CD4-positive, alpha-beta T cell treated with Interleukin-6 at 100 ng/mL for 8 hours (primary cell): ENCODE measurements around the gene CASP9.
"Not testable (repeated sequence)": the region's sequence is repeated elsewhere in the genome, so short reads cannot be mapped to it uniquely, and the experiment has no call there.

Experiments
- DNase-seq: peaks from one replicate; pipeline ENCODE4 v3.0.0-alpha.2; 2020; ENCODE audit warnings: mixed read lengths, low spot score

CASP9 gene

DNA sequence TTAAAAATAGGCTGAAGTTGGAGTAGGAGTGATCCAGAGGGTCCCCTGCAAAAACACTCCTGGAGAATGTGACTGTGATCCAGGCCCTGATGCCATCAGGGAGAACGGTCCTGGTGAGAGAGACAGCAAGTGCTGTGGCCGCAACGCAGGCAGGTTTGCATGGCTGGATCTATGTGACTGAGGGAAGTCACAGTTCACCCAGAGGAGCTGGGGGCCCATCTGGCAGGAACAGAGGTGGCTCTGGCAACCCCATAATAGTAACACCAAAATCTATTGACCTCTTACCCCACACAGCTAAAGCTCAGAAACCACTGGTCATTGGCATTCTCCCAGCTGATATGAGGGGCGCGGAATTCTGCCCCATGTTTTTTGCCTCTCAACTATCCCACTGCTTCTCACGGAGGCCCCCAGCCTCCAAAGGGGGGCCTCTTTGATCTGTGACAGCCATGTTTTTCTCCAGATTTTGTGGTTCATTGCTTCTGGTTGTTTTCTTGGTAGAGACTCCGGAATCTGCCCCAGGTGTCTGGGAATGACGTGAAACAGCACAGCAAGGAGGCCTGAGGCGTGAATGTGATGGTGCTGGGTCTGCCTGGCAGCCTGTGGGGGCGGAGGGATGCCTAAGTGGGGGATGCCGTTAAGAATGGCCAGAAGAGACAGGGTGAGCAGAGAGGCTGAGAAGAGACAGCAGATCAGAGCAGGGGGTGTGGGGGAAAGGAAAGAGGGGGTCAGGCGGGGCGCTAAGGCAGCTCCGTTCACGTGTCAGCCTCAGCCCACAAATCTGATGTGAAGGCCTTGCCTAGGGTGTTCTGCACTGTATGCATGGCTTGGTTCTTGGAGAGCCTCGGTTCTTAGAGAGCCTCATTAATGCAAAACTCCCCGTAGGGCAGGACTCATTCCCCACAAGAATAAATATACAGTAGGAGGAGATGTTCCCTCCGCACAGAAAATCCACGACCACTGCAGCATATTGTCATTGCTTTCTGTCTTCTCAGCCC lies 23.5 kb downstream of the CASP9 start:
- DNase-seq = no peak

DNA sequence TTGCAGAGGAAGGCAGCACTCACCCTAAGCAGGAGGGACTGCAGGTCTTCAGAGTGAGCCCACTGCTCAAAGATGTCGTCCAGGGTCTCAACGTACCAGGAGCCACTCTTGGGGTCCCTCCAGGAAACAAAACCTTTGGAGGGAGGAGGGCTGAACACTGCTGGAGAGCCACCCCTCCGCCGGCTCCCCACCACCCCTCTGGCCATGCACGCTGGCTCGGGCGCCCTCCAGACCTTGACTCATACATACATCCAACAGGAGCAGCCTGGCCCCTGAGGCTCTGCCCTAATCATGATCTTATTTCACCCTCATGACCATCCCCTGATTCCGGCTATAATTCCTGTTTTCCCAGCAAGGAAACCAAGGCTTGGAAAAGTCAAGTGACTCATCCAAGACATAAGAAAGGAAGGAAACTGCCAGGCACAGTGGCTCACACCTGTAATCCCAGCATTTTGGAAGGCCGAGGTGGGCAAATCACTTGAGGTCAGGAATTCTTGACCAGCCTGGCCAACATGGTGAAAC lies 30.1 kb downstream of the CASP9 start:
- DNase-seq = no peak

DNA sequence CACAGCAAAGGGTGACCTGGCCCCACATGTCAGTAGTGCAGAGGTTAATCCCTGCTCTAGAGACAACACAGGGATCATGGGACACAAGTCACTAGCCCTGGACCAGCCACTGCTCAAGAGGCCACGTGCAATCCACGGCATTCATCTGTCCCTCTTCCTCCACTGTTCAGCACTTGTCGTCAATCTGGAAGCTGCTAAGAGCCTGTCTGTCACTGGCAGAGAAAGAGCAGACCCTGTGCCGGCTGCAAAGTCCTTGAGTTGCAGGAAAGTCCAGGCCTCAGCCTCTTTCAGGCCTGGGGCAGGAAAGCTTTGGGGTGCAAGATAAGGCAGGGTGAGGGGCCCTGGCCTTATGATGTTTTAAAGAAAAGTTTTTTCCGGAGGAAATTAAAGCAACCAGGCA lies 31.4 kb downstream of the CASP9 start:
- no peak for DNase-seq

DNA sequence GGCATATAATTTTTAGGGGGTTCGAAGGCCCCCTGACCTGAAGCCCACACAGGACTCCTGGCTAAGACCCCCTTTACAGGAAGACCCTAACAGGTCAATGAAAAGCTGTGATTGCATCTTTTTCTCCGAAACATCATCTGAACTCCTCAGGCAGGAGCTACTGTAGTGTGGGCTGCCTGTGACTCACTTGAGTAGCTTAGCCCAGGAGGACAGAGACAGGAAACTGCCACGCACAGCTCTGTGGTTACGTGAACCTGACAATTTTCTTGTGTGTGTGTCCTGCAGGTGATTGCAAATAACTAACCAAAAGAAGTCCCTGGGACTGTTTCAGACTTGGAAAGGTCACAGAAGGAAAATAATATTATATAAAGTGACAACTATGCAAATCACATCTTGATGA lies 33.0 kb downstream of the CASP9 start:
- not testable (repeated sequence) for DNase-seq

DNA sequence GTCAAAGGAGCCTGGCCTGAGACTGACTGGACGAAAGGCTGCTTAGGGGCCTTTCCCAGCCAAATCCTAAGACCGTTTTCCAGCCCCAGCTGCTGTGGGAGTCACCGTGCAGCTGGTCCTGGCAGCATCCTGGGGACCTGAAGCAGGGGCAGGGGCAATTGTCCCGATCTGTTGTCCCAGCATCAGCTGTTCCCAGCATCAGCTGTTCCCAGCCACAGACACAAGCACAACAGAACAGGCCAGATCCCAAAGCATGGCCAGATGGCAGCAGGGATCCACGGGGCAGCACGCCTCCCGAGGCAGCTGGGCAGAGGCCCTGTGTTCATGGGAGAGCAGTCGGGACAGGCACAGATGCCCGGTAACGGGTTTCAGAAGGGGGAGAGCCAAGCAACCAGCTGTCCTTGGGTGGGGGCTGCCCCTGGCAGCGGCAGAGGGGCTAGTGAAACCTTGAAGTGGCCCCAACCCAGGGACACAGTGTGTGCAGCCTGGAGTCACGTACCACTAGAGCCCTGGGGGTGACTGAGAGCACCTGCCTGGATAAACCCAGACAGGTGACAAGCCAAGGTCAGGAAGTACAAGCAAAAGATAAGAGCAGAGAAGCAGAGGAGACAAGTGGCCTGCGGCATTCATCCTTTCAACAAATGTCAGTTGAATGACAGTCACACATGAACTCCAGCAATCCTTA lies 34.8 kb downstream of the CASP9 start:
- DNase-seq = no peak

DNA sequence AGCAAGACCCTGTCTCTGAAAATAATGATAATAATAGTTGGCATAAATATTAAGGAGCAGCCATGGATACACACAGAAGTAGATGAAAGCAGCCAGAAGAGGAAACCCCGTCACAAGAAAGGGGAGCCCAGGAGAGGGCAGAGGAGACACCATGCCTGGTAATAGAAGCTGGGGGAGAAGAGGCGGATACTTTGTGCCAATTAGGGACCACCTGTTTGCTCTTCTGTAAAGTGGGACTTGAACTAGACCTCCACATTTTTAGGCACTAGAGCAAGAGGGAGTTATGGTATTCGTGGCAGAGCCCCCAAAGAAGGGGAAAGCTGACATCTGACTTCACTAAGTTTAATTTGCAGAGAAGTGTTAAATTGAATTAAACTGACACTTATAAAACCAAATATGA lies 35.6 kb downstream of the CASP9 start:
- DNase-seq = no peak

DNA sequence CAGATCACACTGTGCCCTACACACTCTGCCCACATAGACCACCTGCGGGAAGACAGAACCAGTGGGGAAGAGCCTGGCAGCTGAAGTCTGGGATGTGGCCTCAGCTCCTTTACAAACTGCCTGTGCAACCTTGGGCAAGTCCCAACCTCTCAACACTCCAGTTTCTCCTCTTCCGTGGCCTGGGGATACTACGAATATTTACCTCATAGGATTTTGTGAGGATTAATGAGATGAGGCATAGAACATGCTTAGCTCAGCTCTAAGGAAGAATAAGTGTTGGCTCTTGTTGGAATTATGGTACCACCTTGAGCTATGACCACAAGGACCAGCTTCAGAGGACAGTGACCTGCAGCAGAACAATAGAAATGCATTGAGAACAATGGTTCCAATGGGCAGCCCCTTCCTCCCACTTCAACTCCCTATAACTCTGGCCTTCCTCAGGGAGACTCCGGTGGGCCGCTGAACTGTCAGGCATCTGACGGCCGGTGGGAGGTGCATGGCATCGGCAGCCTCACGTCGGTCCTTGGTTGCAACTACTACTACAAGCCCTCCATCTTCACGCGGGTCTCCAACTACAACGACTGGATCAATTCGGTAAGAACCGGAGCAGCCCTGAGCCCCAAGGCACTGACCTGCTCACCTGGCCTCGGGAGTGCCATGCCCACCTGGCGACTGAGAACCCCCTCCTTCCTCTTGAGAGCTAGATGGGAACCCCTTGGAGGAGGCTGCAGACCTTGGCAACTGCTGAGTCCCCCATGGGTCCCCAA lies 37.0 kb downstream of the CASP9 start:
- not testable (repeated sequence) for DNase-seq

DNA sequence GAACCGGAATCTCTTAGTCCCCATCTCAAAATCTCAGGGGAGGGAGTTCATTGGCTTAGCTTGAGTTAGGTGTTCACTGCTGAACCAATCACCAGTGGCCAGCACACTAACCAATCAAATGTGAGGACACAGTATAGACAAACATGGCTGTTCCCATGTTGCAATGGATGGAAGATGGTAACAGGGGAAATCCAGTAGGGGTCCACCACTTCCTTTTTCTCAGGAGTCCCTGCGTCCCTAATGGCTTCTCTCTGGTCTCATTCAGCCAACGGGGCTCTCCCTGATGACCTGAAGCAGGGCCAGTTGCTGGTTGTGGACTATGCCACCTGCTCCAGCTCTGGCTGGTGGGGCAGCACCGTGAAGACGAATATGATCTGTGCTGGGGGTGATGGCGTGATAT lies 38.4 kb downstream of the CASP9 start:
- DNase-seq = no peak

DNA sequence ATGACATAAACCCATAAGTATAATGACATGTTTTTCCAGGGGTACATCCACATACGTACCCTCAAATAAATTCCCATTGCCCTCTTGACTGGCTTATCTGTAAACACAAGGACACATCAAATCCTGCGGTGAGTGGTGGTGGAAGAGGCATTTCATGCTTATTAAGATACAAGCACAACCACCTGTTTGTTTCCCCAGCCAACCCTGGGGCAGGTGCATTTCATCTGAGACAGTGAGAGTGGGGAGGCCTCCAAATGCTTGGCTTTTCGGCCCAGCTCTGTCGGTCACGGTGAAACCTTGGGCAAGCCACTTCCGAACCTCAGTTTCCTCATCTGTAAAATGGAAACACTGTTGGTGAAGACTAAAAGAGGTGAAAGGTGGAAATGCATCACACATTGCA lies 39.6 kb downstream of the CASP9 start:
- DNase-seq = not testable (repeated sequence)

DNA sequence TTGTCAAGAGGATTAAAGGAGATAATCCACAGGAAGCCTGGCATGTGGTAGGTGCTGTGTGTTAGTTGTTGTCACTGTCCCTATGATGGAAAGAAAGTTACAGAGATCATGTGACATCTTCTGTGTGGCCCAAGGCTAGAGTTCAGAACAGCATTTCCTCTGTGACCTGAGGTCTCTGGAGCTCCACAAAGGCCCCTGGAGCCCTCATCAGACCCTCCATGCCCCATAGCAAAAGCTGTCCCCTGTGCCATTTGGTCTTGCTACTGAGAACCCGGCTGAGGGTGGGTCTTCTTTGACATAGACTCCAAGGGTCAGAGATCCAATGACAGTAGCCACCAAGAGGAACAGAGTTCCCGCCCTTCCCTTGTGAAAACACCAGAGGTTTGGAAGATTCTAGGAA lies 40.0 kb downstream of the CASP9 start:
- no peak for DNase-seq

DNA sequence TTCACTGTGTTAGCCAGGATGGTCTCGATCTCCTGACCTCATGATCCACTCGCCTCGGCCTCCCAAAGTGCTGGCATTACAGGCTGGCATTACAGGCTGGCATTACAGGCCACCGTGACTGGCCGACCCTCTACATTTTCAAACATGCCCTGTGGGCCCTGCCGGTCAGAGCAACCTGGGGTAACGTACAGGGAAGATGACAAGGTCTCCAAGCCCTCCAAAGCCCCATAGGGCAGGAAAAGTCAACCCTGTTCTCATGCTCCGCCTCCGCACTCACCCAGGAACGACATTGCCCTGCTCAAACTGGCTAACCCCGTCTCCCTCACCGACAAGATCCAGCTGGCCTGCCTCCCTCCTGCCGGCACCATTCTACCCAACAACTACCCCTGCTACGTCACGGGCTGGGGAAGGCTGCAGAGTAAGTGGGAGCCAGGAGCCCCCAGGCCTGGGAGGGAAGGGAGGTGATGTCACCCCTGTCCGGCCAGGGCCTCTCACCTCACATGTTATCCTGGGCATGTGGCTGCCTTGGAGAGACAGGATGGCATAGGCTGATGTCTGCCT lies 41.0 kb downstream of the CASP9 start:
- not testable (repeated sequence) for DNase-seq

DNA sequence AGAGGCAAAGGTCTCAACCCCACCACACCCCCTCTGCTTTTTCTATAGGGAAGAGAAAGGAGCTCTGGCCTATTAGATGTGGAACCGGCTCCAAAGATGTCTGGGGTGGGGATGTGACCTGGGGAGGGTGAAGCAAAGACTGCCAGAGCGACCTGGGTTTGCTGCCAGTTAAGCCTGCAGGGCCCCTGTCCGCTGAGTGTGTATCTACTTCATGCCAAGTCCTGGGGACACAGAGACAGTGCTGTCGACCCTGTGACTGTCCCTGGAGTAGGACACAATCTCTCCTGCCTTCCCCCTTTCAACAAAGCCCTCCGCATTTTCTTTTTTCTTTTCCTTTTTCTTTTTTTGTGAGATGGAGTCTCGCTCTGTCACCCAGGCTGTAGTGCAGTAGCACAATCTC lies 41.6 kb downstream of the CASP9 start:
- not testable (repeated sequence) for DNase-seq

DNA sequence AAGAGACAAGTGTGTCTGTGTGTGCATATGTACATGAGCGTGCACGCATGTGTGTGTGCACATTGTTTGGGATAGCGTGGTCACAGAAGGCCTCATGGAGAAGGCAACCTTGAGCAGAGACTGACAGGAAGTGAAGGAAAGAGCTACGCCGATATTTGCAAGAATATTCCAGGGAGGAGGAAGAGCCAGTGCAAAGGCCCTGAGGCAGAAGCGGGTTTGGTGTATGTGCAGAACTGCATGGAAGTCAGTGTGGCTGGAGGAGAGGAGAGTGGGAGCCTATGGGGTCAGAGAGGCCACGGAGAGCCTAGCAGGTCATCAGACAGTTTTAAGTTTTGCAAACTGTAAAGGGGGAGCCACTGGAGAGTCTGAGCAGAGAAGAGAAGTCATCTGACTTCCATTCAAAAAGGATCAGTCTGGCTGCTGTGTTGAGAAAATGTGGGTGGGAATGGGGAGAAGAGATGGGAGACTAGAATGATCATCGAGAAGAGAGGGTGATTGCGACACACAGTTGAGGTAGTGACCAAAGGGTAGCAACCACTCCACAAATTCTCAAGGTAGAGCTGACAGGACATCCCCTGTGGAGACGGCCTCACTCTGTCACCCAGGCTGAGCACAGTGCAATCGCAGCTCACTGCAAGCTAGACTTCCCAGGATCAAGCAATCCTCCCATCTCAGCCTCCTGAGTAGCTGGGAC lies 44.2 kb downstream of the CASP9 start:
- no peak for DNase-seq

DNA sequence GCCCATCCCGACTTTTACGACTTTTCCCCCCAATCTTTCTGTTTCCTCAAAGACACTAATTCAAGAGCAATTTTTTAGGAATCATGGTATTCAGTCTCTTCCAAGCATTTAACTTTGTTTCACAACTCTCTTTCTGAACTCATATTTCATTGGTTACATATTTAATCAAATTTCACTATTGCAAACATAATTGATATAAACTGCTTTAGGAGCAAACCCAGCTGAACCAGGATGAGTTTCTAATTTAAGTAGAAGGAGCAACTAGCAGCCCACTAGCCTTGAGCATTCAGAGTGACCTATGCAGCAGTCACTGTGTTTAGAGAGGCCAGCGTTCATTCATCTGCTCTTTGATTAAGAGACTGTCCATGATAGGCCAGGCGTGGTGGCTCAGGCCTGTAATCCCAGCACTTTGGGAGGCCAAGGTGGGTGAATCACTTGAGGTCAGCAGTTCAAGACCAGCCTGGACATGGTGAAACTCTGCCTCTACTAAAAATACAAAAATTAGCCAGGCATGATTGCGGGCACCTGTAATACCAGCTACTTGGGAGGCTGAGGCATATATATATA lies 46.3 kb downstream of the CASP9 start:
- DNase-seq = no peak

DNA sequence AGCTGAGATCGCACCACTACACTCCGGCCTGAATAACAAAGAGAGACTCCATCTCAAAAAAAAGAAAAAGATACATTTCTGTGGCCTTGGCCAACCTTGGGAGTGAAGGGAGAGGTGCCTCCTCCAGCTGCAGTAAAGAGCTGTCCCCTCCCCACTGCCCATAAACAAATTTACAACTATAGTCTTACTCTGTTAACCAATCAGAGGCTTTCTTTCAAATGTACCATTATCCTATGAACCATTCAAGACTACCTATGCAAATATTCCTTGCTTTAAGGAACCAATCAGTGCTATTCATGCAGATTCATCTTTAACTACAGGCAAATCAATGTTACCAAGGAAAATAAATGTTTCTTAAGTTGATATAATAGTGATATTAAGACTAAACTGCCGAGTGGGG lies 47.1 kb downstream of the CASP9 start:
- DNase-seq = no peak

DNA sequence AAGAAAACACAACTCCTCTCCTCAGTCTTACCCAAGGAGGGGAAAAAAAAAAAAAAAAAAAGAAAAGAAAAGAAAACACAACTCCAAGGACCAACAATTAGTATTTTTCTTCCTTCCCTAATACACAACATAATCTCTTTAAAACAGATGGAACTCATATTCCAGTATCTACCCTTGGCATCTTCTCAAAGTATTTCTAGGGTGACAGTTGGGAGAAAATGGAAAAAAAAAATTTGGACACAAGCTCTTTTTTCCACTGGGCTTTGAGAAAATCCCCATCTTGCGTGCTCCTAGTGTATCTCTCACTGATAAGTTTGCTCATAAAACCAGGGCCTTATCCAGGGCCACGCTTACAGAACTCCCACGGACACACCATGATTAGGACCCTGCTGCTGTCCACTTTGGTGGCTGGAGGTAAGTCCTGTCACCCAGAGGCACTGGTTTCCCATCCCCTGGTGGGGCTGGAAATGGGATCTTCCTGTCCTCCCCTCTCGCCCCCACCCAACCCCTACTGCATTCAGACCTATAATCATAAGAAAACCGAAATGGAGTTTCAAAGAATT lies 48.2 kb downstream of the CASP9 start, which contains the start of gene CELA2B:
CELA2B (plus strand) TSS at position 353 of the 563 bp plus-strand sequence; CDS start at position 375, 22 bp downstream.
- no peak for DNase-seq

DNA sequence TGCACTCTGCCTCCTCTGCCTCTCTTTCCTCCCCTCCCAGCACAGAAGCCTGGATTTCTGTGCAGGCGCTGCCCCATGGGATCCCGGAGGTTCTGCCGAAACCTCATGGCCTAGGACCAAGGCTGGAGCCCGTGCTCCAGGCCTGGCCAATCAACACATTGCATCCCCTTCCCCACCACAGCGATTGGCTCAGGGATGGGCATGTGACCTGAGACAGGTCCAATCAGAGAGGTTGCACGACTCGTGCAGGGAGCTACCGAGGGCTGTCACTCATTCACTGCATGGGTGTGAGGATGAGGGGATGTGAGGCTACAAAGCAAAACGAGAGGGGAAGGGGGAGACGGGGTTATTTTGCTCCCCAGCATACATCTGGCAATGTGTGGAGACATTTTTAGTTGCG lies 51.4 kb downstream of the CASP9 start:
- no peak for DNase-seq

DNA sequence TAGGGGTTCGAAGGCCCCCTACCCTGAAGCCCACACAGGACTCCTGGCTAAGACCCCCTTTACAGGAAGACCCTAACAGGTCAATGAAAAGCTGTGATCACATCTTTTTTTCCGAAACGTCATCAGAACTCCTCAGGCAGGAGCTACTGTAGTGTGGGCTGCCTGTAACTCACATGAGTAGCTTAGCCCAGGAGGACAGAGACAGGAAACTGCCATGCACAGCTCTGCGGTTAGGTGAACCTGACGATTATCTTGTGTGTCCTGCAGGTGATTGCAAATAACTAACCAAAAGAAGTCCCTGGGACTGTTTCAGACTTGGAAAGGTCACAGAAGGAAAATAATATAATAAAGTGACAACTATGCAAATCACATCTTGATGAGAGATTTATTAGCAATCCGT lies 52.3 kb downstream of the CASP9 start:
- not testable (repeated sequence) for DNase-seq

DNA sequence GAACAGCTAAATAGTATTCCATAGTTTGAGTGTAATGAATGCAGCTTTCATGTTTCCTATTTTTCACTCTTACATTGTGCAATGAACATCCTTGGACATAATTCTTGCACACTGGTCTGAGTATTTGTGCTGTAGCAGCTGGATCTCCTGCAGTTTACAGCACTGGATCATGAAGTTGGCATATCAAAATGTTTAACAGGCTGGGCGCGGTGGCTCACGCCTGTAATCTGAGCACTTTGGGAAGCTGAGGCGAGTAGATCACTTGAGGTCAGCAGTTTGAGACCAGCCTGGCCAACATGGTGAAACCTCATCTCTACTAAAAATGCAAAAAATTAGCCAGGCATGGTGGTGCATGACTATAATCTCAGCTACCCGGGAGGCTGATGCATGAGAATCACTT lies 52.9 kb downstream of the CASP9 start:
- DNase-seq = not testable (repeated sequence)

DNA sequence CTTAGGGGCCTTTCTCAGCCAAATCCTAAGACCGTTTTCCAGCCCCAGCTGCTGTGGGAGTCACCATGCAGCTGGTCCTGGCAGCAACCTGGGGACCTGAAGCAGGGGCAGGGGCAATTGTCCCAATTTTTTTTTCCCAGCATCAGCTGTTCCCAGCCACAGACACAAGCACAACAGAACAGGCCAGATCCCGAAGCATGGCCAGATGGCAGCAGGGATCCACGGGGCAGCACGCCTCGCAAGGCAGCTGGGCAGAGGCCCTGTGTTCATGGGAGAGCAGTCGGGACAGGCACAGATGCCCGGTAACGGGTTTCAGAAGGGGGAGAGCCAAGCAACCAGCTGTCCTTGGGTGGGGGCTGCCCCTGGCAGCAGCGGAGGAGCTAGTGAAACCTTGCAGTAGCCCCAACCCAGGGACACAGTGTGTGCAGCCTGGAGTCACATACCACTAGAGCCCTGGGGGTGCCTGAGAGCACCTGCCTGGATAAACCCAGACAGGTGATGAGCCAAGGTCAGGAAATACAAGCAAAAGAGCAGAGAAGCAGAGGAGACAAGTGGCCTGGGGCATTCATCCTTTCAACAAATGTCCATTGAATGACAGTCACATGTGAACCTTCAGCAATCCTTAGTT lies 54.1 kb downstream of the CASP9 start:
- not testable (repeated sequence) for DNase-seq
